Mesenteric fat pad (tissue), 1 donor: ENCODE data around the gene EPB41L1. TPM values are rescaled to one million over a fixed set of nuclear protein-coding genes. Genes with fewer than 3 reads are reported as not detected.

Source experiments
- DNase-seq: peaks from one replicate; pipeline ENCODE4 v3.0.0-alpha.2; 2020; ENCODE audit warnings: low spot score
- total RNA-seq: library from RNA; stranded (reverse); fragmentation: NEBNext Ultra II Directional; extraction: Animal tissue kit (Norgen Biotek cat#: 25700); gene quantifications from one replicate; pipeline ENCODE4 v1.2.1, GENCODE V29; 2021
- donor health status: DM: yes; HTN: yes; CAD: no.

The EPB41L1 gene
- total RNA-seq, 1 donor from 2014 or later: 59.7 TPM

DNA sequence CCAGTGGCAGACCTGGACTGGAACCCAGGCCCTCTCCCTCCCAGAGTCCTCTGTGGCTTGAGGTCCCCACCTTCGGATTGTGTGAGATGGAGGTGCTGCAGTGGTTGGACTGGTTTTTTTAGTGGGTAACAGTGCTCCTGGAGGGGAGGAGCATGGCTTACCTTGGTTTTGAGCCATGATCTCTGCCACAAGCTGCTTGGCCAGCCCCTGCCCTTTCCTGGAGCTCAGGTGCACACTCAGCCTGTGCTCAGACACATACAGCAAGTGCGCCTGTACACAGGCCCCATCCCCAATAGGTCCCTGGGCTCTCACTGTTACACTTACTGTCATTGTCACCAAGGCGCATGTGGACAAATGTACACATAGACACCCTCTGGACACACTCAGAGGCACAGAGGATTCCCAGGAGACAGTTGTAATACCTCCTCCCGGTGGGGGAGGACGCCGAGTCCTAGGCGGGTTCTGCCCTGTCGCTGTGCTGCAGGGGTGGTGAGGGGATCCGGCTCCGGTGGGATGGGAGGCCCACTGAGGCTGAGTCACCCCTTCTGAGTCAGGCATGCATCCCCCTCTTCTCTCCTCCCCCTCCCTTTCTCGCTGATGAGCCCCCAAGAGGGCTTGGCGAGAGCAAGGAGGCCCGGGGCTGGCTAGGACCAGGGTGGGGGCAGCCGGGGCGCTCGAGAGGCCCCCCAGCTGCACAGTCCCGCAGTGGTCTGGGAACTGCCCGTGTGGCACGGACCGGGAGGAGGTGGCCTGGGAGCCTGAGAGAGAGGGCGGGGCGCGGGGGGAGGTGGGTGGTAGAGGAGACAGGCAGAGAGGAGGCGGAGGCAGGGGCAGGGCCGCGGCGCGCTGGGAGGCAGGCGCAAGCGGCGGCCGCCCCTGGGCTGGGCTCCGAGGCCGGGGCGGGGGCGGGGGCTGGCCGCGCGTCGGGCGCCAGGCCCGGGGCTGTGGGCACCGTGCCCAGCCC is 522 bp upstream of the EPB41L1 start:
- peak; percentile 92 for DNase-seq

DNA sequence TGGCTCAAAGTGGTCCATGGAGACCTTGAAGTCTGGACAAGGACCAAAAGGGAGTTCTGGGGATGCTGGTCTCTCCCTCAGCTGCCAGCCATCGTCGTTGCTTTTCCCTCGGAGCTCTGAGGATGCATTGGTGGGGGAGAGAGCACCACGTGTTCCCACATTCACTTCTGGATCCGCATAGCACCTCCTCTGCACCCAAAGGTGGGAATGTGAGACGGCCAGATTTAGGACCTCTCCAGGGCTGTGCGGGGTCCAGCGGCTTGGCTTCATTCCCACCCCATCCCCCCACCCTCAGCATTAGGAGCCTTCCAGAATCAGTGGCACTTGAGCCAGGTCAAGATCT is 1.1 kb downstream of the EPB41L1 start:
- DNase-seq: no peak

DNA sequence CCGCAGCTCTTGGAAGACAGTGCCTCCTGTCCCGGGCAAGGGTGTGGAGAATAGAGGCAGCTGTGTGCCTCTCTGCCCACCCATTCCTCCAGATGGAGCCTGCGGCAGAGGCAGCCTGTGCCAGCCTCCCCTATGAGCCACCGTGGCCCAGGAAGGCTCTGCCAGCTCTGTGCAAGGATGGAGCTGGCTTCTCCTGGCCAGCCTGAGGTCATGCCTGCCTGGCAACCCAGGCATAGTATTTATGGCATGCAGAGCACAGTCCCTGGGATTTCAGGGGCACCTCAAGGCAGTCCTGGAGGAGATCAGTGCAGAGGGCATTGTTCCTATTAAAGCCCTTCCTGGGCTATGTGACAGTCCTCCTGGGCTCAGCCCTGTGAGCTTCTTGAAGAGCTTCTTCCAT is 1.5 kb downstream of the EPB41L1 start:
- no peak for DNase-seq

DNA sequence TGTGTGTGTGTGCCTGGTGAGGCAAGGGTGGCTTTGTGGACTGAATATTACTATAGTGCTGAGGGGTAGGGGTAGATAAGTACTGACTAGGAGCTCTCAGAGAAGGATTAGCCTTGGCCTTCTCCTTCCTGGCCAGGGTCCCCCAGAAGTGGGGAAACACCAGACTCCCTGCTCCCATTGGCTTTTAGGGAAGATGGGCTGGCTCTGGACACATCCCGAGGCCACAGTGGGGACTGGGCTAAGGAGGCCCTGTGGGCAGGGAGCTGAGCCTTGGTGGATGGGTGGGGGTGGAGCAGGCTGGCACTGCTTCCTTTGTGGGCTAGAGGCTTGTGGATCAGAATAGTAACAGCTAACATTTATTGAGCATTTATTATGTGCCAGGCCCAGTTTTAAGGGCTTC is 3.1 kb downstream of the EPB41L1 start:
- DNase-seq: no peak

DNA sequence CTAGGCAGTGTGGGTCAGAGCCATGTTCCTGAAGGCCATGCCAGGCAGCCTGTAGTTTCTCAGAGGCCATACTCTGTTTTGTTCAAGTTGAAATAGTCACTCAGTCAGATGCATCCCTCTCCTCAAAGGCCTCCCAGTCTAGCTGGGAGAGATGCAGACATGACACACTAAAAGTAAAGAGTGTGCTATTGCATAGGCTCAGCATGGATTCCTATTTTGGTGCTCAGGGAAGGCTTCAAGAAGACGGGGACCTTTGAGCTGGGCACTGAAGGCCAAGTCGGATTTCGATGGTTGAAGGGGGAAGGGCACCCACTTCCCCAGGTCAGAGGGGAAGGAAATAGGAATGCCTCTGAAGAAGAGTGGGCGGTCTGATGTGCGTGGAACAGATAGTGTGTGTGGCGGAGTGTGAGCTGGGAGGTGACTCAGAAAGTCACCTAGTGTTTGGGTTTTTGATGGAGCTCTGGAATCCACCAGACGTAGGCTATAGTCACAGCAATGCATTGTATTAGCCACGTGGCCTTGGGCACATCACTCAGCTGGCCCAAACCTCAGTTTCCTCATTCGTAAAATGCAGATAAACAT is 3.7 kb downstream of the EPB41L1 start:
- no peak for DNase-seq

DNA sequence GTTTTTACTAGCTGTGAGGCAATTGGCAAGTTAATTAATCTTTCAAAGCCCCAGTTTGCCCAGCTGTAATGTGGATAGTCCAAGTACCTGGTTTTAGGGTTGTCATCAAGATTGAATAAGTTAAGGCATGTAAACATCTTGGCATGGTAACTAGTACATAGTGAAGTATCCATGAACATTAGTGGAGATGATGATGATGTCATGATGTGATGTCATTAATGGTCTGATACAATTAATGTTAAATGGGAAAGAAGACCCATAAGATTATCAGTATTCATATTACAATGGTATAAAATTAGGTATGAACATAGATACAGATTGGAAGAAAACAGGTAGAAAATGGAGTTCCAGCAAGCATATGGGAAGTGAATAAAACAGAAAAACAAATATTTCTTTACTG is 5.3 kb downstream of the EPB41L1 start:
- no peak for DNase-seq

DNA sequence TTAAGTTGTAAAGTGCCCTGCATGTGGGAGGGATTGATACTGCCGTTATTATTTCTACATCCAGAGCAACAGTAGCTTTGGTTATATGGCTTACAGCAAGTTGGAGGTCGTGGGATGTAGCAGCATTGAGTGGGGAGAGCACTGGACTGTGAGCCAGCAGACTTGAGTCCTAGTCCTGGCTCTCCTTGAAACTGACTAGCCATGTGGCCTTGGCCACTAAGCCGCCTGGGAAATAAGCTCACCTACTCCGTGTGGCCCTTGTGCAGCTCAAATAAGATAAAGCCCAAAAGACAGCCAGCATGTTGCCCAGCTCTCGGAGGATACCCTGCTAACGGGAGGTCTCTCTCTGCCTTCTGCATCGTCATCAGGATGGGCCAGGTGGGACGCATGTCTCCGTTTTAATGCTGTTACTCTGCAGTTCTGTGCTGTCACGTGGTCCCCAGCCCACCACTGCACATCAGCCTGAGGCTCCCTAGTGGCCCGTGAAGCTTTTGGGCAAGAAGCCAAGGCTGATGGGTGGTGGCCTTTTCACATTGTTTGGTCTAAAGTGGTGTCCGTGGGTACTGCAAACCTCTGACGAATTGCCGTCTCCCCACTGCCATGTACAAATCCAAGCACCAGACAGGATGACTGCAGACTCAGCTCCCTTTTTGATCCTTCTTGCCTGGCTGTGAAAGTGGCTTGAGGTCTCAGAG is 7.9 kb downstream of the EPB41L1 start:
- no peak for DNase-seq

DNA sequence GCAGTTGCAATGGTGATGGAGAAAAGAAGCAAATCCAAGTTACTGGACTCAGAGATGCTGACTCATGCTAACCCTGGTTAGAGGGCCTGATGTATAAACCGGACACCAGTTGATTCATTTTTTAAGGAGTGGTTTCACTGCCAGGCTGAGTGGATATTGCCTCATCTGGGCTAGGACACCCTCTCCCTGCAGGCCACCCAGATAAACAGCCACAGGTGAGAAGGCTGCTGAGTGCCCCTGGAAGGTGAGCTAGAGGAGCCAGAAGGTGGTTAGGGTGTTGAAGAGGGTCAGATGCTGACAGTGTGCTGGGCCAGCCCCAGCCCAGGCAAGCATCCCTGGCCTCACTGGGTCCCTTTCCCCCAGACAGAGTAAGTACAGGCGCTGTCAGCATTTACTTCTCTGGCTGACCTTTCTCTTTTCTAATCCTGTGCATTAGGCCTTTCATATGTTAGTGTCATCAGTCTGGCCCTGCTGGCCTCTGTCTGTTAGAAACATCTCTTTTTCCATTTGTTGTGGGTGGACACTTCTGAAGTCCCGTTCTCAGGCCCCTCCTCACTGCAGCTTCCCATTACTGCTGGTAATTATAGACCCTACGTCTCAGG is 13.5 kb downstream of the EPB41L1 start:
- no peak for DNase-seq

DNA sequence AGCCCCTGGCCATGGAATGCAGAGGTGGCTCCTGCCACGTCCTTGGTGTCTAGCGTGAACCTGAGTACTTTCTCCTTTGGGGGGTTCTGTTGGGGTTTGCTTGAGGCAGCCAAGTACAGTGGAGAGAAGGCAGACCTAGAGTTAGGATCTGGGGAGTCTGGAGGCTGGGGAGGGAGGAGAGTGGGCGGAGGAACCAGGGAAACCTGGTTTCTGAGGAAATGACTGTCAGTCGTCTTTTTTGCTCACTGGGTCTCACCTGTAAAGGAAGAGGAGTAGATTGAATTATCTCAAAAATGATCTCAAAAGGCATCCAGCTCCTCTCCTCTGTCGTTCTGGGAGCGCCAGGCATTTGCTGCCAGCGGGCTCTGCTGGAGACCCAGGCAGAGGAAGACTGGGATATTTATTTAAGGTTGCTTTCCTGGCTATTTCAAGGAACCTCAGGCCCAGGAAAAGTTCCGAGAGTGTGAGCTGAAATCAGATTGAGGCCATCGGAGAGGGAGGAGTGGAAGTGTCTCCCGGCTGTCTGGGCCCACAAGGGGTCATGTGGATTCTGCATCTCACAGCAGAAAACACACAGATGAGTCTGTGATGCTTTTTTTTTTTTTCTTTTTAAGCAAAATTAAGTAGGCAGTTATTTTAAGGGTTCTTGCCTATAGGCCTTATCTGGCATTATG is 16.1 kb downstream of the EPB41L1 start:
- no peak for DNase-seq

DNA sequence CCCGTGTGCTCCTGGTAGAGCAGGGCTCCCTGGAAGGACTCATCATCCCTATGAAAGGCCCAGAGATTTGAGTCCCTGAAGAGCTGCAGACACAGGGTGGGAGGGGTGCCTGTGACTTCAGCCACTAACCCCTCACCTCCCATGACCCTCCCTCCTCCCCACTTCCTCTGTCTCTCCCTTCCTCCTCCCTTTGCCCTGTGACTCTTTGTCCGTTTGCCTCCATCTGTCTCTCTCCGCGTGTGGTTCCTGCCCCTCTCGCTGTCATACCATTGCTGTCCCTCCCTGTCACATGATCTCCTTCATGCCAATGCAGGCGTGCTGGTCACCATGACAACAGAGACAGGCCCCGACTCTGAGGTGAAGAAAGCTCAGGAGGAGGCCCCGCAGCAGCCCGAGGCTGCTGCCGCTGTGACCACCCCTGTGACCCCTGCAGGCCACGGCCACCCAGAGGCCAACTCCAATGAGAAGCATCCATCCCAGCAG is 19.0 kb downstream of the EPB41L1 start:
- DNase-seq: no peak

DNA sequence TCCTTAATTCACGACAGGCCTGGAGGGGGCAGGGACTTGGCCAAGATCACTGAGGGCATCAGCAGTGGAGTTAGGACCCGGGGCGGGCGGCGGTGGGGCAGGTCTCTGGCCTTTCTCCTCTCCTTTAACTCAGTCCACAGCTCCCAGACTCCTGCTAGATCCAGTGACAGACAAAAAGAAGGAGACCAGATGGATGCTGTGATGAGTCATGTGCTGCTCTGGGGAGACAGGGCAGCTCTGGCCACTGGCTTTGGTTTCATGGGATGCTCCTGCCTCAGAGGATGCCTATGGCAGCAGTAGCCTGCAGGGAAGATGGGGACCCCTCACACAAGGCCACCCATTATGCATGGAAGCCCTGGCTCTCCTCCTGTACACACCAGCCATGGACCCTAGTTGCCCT is 20.5 kb downstream of the EPB41L1 start:
- DNase-seq: no peak

DNA sequence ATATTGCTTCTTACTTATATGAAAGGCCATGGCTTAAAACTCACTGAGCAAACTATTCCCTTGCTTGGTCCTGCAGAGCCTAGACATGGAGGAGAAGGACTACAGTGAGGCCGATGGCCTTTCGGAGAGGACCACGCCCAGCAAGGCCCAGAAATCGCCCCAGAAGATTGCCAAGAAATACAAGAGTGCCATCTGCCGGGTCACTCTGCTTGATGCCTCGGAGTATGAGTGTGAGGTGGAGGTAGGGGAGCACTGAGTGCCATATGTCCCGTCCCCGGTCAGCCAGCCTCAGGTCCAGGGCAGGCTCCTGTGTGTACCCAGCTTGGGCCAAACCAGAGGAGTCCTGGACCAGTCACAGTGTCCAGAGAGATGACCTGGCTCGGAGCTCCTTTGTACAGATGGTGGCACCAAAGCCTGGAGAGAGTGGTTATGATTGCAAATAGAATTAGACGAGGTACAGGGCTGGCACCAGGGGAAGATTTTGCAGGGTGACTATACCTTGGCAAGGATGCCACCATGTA is 21.0 kb downstream of the EPB41L1 start:
- DNase-seq: no peak

DNA sequence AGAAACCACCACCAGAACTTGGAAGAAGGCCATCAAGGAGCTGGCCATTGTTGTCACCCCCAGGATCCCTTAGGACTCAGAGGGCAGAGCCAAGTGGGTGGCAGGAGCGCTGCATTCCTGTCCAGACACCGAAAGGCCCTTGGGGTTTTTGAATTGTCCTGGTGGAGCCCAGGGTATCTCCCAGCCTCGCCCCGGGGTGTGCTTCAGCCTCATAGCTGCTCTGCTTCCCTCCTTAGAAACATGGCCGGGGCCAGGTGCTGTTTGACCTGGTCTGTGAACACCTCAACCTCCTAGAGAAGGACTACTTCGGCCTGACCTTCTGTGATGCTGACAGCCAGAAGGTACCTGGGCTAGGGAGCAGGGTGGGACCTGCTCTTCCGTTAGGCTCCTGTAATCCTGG is 23.2 kb downstream of the EPB41L1 start:
- DNase-seq: no peak

DNA sequence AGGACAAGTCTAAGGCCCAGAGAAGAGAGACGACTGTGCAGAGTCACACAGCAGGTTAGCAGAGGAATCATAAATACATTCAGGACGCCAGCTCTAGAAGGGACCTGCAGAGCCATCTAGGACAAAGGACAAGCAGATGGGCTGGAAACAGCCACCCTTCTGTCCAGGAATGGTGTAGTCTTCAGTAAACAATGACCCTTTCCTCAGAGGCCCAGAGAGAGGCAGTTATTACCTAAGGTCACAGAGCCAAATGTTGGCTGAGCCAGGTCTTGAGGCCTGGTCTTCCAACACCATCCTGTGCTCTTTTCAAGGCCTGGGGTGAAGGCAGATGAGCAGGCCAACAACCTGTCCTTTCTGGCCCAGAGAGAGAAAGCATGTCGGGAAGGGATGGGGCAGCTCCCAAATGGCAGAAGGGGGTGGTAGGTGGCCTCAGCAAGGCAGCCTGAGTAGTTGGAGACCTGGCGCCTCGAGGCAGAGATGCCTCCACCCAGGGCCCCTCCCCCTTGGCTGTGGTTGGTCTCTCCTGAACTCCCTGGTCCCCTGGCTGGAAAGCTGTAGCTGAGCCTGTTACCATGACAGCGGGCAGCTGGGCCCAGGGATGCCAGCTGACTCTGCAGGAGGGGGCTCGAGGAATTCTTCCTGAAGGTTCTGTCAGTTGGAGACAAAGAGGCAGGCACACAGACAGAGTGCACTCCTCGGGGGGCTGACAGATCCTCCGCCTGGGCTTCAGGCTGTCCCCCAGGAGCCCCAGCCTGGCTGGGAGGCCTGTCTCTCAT is 24.8 kb downstream of the EPB41L1 start:
- no peak for DNase-seq

DNA sequence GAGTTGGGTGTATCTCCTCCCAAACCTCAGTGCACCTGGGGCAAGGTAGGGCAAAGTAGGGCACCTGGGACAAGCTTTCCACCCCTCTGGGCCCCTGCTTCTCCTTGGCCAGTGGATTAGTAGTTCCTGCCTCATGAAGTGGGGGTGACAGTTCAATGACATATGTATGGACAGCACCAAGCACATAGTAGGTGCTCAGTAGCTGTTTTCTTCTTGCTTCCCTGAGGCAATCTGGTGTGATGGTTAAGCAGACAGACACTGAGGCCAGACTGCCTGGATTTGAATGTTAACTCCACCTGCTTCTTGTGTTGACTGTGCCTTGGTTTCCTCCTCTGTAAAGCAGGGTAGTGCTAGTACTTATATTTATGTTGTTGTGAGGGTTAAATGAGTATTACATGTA is 25.8 kb downstream of the EPB41L1 start:
- no peak for DNase-seq

DNA sequence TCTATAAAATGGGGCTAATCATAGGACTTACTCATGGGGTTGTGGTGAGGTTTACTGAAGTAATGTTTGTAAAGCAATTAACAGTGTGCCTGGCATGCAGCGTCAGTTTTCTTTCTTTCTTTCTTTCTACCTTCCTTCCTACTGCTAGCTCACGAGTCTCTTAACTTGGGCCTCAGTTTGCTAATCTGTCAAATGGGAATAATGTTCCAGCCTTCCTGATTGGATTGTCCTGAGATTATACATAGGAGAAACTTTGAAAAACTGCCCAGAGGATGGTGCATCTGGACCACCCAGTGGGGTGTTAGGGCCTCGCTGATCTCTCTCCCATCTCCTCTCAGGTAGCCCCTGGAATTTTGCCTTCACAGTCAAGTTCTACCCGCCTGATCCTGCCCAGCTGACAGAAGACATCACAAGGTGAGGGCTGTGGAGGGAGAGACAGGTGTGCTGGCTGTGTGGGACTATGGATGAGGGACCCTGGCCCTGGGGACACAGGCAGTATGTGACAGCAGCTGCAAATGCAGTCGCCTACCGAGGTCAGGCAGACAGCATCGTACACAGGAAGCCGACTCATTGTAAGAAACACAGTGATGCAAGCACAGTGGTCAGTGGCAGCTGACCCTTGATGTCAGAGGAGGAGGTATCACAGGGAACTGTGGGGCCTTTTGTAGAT is 27.5 kb downstream of the EPB41L1 start:
- no peak for DNase-seq

DNA sequence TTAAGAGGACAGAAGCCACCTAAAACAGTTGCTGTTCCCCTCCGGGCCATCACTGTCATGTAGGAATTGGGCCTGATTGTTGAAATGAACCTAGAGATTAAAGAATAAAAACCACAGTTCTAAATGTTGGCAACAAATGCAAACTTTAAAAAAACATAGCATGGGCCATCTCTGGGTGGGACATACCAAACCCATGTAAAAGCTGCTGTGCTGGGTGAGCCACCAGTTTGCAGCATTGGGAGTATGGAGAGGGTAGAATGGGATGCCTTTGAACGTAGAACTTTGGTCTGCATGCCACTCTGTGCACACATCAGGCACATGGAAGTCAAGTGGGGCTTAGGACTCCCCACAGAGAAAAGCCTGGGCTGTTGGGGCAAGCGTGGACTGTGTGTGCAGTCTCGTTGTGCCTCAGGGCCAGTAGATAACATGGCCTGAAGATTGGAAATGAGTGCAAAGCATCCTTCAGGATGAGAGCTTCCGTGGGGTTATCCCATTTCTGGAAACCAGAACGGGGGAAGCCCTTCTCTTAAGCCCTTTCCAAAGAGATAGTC is 28.1 kb downstream of the EPB41L1 start:
- no peak for DNase-seq

DNA sequence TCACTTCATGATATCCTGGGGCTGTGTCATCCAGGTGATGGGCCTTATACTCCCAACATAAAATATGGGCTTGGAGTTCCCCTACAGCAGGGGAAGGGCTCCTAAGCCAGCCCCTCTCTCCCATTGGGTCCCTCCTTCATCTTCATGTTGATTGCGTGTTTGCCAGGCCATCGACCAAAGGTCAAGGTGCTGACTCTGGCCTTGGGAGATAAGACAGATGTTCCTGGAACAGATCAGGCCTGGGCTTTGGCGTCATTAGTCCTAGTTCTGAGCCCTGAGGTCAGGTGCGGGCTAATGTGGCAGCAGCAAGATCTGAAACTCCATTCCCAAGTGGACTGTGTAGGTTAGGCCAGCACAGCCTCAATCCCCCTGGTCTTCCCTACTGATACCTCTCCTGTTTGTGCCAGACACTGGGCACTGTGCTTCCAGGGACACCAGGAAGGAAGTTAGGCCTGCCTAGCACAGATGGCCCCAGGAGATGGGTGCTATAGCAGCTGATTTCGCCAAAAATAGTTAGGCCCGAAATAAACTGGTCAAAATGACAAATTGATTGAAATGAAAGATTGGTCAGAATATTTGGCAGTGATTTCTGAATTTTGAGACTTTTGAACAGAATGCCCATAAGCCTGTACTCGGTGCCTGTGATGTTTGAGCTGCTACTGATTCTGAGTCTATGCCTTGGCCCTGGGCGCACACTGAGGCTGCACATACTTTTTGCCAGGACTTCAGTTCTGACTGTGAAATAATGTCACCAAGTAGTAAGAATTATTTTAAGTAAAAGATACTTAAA is 28.8 kb downstream of the EPB41L1 start:
- no peak for DNase-seq
